GM12878 (cell line): ENCODE measurements around the gene GYG2.

Experiments used
- BRCA1 ChIP-seq: IDR thresholded peaks from 2 replicates; pipeline ENCODE4 v1.6.1; 2011; ENCODE audit warnings: low read depth, low read length, improper control_type of control experiment
- EP300 ChIP-seq, 2 experiments: fragments of 150-350 bp in 1 of 2; IDR thresholded peaks; 2 replicates each; pipeline ENCODE4 v1.6.1; 2011 to 2012; ENCODE audit warnings: low read depth in 2 of 2, low read length in 2 of 2, borderline replicate concordance in 1 of 2, improper control_type of control experiment in 1 of 2, inconsistent platforms in 1 of 2; ENCODE audit not compliant: control insufficient read depth in 1 of 2
- POLR2AphosphoS5 ChIP-seq: IDR thresholded peaks from 2 replicates; pipeline ENCODE4 v1.6.1; 2011; ENCODE audit warnings: mild to moderate bottlenecking, low read length, inconsistent platforms
- ZZZ3 ChIP-seq: IDR thresholded peaks from 2 replicates; pipeline ENCODE4 v1.6.1; 2011; ENCODE audit warnings: low read depth; ENCODE audit not compliant: control insufficient read depth, insufficient read length
- TF ChIP-seq, protein P1 (sequence below), 3 experiments: IDR thresholded peaks in 2 of 3; conservative IDR thresholded peaks in 1 of 3; 2 replicates each; pipeline ENCODE4 v1.5.1; 2011; ENCODE audit warnings: low read depth in 3 of 3, low read length in 3 of 3, mild to moderate bottlenecking in 3 of 3, control low read depth in 2 of 3, moderate library complexity in 2 of 3, inconsistent platforms in 1 of 3, mixed read lengths in 1 of 3; ENCODE audit not compliant: control insufficient read depth in 2 of 3, insufficient read depth in 1 of 3; ENCODE audit errors: extremely low read depth in 1 of 3

DNA sequence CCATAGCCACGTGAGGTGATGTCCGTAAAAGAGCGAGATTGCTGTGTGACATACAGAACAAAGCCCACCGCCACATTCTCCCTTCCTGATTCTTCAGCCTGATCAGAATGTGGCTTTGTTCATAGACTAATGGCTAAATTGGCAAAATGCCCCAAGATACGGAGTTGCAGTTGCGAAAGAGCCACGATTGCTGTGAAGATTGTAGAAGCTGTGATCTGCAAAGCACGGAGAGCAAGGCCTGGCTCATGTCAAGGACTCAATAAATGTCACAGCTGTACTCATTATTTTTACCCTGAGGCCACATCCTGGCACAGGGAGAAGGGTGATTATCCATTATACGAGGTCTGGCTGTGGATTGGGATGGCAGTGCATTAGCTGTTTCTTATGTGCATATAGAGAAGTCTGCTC is 66.2 kb downstream of the GYG2 start:
- no peak for TF ChIP-seq POLR2AphosphoS5
- TF ChIP-seq EP300 (IDR thresholded peaks at IDR 0.05; ENCODE audit: borderline replicate concordance in 1 of 2, control insufficient read depth in 1 of 2, low read depth in 2 of 2, low read length in 2 of 2): no peak
- no peak for TF ChIP-seq BRCA1
- TF ChIP-seq, protein P1, sequence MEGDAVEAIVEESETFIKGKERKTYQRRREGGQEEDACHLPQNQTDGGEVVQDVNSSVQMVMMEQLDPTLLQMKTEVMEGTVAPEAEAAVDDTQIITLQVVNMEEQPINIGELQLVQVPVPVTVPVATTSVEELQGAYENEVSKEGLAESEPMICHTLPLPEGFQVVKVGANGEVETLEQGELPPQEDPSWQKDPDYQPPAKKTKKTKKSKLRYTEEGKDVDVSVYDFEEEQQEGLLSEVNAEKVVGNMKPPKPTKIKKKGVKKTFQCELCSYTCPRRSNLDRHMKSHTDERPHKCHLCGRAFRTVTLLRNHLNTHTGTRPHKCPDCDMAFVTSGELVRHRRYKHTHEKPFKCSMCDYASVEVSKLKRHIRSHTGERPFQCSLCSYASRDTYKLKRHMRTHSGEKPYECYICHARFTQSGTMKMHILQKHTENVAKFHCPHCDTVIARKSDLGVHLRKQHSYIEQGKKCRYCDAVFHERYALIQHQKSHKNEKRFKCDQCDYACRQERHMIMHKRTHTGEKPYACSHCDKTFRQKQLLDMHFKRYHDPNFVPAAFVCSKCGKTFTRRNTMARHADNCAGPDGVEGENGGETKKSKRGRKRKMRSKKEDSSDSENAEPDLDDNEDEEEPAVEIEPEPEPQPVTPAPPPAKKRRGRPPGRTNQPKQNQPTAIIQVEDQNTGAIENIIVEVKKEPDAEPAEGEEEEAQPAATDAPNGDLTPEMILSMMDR (IDR thresholded peaks at IDR 0.05 in 2 of 3, conservative IDR thresholded peaks at IDR 0.05 in 1 of 3; ENCODE audit: control insufficient read depth in 2 of 3, extremely low read depth in 1 of 3, insufficient read depth in 1 of 3, low read depth in 3 of 3, low read length in 3 of 3): no peak
- no peak for TF ChIP-seq ZZZ3
